Neural progenitor cell (in vitro differentiated cells): Measurements from ENCODE around the gene MTSS2. TPM values are rescaled to one million over a fixed set of nuclear protein-coding genes. Genes with fewer than 3 reads are reported as not detected.

ENCODE experiments used
- DNase-seq: peaks from one replicate; pipeline ENCODE4 v3.0.0-alpha.2; 2016; ENCODE audit warnings: low spot score
- H2AFZ ChIP-seq: fragments of 200-600 bp; sonication (generic); replicated peaks from 2 replicates; pipeline ENCODE4 v1.6.1; 2016; ENCODE audit warnings: antibody characterized with exemption
- H3F3A ChIP-seq: fragments of 200-600 bp; sonication (generic); 2 replicates; pipeline ENCODE4 v1.6.1; 2016; ENCODE audit warnings: antibody characterized with exemption, low read depth
- H3K27ac ChIP-seq: fragments of 200-600 bp; sonication (generic); 2 replicates; pipeline ENCODE4 v1.5.1; 2016; ENCODE audit warnings: mild to moderate bottlenecking
- H3K27me3 ChIP-seq: fragments of 200-600 bp; sonication (generic); 2 replicates; pipeline ENCODE4 v1.6.1; 2016; ENCODE audit warnings: mild to moderate bottlenecking, moderate library complexity
- H3K36me3 ChIP-seq: fragments of 200-600 bp; sonication (generic); 2 replicates; pipeline ENCODE4 v1.5.1; 2016
- H3K4me1 ChIP-seq: fragments of 200-600 bp; sonication (generic); 2 replicates; pipeline ENCODE4 v1.6.1; 2016; ENCODE audit warnings: mixed run types
- H3K4me2 ChIP-seq: fragments of 200-600 bp; sonication (generic); 2 replicates; pipeline ENCODE4 v1.6.1; 2016
- H3K4me3 ChIP-seq: fragments of 200-600 bp; sonication (generic); 2 replicates; pipeline ENCODE4 v1.5.1; 2016
- H3K79me2 ChIP-seq: fragments of 200-600 bp; sonication (generic); 2 replicates; pipeline ENCODE4 v1.6.1; 2016; ENCODE audit warnings: low read depth
- H3K9ac ChIP-seq: fragments of 200-600 bp; sonication (generic); 2 replicates; pipeline ENCODE4 v1.6.1; 2016
- H3K9me3 ChIP-seq: fragments of 200-600 bp; sonication (generic); 2 replicates; pipeline ENCODE4 v1.5.1; 2016; ENCODE audit warnings: low read depth
- H4K20me1 ChIP-seq: fragments of 200-600 bp; sonication (generic); 2 replicates; pipeline ENCODE4 v1.6.1; 2016; ENCODE audit warnings: low read depth
- H3K27ac Mint-ChIP-seq: 3 replicates; pipeline ENCODE4 v1.8.0; 2021; ENCODE audit warnings: mixed read lengths
- H3K27me3 Mint-ChIP-seq: 2 replicates; pipeline ENCODE4 v1.8.0; 2022; ENCODE audit warnings: low read depth, mild to moderate bottlenecking, inconsistent platforms, moderate library complexity, mixed read lengths; ENCODE audit not compliant: insufficient read depth
- H3K36me3 Mint-ChIP-seq: 3 replicates; pipeline ENCODE4 v1.8.0; 2021; ENCODE audit warnings: mixed read lengths
- H3K4me1 Mint-ChIP-seq: 3 replicates; pipeline ENCODE4 v1.8.0; 2021; ENCODE audit warnings: mixed read lengths
- H3K4me3 Mint-ChIP-seq: 3 replicates; pipeline ENCODE4 v1.8.0; 2021; ENCODE audit warnings: mild to moderate bottlenecking, moderate library complexity, mixed read lengths
- H3K9me3 Mint-ChIP-seq: 3 replicates; pipeline ENCODE4 v1.8.0; 2020; ENCODE audit warnings: mixed read lengths
- EZH2 ChIP-seq: fragments of 200-600 bp; sonication (generic); IDR thresholded peaks from 2 replicates; pipeline ENCODE4 v1.6.1; 2017; ENCODE audit warnings: antibody characterized with exemption, mild to moderate bottlenecking, moderate library complexity
- EZH2phosphoT487 ChIP-seq: fragments of 200-600 bp; sonication (generic); IDR thresholded peaks from 2 replicates; pipeline ENCODE4 v1.6.1; 2017; ENCODE audit warnings: antibody characterized with exemption
- total RNA-seq: library from RNA; depleted of rRNA; stranded (reverse); fragments of >200 nt; gene quantifications from 2 replicates; pipeline ENCODE4 v1.2.3, GENCODE V29; 2015; ENCODE audit warnings: low replicate concordance
- TF ChIP-seq, protein P1 (sequence below): fragments of 200-600 bp; sonication (generic); IDR thresholded peaks from 2 replicates; pipeline ENCODE4 v1.5.1; 2017; ENCODE audit warnings: antibody characterized with exemption, mild to moderate bottlenecking

MTSS2 gene
- total RNA-seq, 1 donor from 2014 or later = 6.2 TPM

DNA sequence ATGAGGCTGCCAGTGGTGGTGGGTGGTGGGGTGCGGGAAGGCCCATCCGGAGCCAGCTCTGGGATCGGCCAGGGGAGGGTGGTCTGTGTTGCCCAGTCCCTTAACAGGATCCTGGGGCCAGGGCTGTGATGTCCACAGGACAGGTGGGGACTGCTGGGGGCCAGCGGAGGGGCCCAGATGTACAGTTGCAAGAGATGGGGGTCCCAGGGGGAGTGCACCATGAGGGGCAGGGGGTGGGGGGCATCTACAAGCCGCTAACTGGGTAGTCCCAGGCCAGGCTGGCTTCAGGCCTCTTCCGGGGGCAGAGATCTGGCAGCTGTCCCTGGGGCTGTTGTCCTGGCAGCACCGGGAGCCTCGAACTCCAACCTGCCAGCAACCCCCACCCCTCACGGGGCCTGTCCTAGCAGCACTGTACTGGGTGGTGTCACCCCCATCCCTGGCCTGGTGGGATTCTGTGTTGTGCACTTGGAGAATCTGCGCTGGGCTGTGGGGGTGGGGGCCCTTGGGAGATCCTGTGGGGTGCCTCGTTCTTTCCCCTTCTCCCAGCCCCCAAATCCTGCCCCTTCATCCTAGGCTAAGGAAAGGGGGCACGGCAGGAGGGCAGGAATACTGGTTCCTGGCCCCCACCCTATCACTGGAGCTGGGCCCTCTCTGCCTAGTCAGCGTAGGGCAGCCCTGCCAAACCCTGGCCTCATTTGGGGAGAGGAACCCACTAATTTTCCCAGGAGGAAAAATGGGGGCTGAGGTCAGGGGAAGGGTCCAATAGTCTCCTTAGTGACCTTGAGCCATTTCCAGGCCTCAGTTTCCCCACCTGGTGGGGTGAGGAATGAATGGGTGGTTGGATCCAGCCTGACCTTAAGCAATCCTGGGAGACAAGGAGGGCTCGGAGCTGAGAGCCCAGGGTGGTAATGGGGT is 1.4 kb downstream of the MTSS2 start:
- H3K4me1 Mint-ChIP-seq = peaks cover 27% of the 10 kb centered on the region
- no peaks in the 10 kb centered on the region for H3K36me3 ChIP-seq
- no peaks in the 10 kb centered on the region for H3K9me3 ChIP-seq
- peaks cover 54% of the 10 kb centered on the region for H4K20me1 ChIP-seq
- TF ChIP-seq EZH2phosphoT487 (no peak), EZH2 (no peak)
- TF ChIP-seq, protein P1, sequence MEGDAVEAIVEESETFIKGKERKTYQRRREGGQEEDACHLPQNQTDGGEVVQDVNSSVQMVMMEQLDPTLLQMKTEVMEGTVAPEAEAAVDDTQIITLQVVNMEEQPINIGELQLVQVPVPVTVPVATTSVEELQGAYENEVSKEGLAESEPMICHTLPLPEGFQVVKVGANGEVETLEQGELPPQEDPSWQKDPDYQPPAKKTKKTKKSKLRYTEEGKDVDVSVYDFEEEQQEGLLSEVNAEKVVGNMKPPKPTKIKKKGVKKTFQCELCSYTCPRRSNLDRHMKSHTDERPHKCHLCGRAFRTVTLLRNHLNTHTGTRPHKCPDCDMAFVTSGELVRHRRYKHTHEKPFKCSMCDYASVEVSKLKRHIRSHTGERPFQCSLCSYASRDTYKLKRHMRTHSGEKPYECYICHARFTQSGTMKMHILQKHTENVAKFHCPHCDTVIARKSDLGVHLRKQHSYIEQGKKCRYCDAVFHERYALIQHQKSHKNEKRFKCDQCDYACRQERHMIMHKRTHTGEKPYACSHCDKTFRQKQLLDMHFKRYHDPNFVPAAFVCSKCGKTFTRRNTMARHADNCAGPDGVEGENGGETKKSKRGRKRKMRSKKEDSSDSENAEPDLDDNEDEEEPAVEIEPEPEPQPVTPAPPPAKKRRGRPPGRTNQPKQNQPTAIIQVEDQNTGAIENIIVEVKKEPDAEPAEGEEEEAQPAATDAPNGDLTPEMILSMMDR = no peak
- H3F3A ChIP-seq = peaks cover 24% of the 10 kb centered on the region
- H3K27me3 ChIP-seq = peaks cover 10% of the 10 kb centered on the region
- H3K4me2 ChIP-seq = peak overlapping the region; percentile 98
- H3K9ac ChIP-seq = no peak overlapping the region
- H3K79me2 ChIP-seq = peaks cover 10% of the 10 kb centered on the region
- no peak overlapping the region for H3K27ac ChIP-seq
- H2AFZ ChIP-seq = no peak overlapping the region
- no peaks in the 10 kb centered on the region for H3K9me3 Mint-ChIP-seq
- no peak for DNase-seq
- peaks cover 14% of the 10 kb centered on the region for H3K4me1 ChIP-seq
- H3K36me3 Mint-ChIP-seq = no peaks in the 10 kb centered on the region
- no peak overlapping the region for H3K27ac Mint-ChIP-seq
- peaks cover 7% of the 10 kb centered on the region for H3K27me3 Mint-ChIP-seq
- H3K4me3 Mint-ChIP-seq = peak overlapping the region; percentile 86
- peak overlapping the region; percentile 80 for H3K4me3 ChIP-seq

DNA sequence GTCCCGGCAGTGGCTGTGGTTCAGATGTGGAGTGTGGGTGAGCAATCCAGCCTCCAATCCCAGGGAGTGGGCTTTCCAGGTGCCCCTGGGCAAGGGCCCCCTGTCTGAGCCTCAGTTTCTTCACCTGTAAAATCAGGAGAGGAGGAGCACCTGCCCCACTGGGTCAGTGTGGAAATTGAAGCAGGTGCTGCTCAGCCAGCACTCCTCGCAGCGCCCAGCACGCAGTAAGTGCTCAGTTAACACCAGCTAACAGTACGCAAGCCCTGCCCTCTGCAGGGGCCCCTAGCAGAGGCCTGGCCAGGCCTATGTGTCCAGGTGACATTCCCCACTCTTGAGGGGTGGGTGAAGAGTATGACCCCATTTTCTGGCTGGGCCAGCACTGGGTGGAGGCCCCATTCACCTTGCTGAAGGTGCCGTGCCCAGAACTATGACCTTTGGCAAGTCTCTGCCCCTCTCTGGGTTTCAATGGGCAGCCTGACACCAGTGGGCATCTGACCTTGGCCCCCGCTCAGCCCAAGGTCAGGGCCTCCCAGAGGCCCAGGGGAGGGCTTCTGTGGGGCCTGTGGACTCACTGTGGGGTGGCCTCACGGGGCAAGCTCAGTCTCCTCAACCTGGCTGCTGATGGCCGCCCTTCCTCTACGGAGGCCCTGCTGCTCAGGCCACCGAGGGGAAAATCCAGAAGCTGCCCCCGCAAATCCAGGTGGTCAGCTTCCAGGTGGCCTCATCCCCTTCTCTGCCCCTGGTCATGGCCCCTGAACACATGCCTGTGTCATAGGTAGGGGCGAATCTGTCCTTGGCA is 2.5 kb downstream of the MTSS2 start:
- H2AFZ ChIP-seq = no peak overlapping the region
- TF ChIP-seq EZH2 = no peak
- TF ChIP-seq EZH2phosphoT487 = no peak
- Mint-ChIP-seq H3K4me1 (peaks cover 23% of the 10 kb centered on the region), H3K9me3 (no peaks in the 10 kb centered on the region), H3K27ac (no peak overlapping the region), H3K4me3 (peak overlapping the region; percentile 64), H3K27me3 (peaks cover 5% of the 10 kb centered on the region), H3K36me3 (peaks cover 2% of the 10 kb centered on the region)
- peaks cover 10% of the 10 kb centered on the region for H3K79me2 ChIP-seq
- peaks cover 58% of the 10 kb centered on the region for H4K20me1 ChIP-seq
- H3K9me3 ChIP-seq = no peaks in the 10 kb centered on the region
- peaks cover 23% of the 10 kb centered on the region for H3F3A ChIP-seq
- H3K9ac ChIP-seq = no peak overlapping the region
- H3K4me1 ChIP-seq = peaks cover 14% of the 10 kb centered on the region
- H3K36me3 ChIP-seq = no peaks in the 10 kb centered on the region
- no peak overlapping the region for H3K4me2 ChIP-seq
- DNase-seq = no peak
- H3K27ac ChIP-seq = no peak overlapping the region
- no peak overlapping the region for H3K4me3 ChIP-seq
- H3K27me3 ChIP-seq = peaks cover 10% of the 10 kb centered on the region

DNA sequence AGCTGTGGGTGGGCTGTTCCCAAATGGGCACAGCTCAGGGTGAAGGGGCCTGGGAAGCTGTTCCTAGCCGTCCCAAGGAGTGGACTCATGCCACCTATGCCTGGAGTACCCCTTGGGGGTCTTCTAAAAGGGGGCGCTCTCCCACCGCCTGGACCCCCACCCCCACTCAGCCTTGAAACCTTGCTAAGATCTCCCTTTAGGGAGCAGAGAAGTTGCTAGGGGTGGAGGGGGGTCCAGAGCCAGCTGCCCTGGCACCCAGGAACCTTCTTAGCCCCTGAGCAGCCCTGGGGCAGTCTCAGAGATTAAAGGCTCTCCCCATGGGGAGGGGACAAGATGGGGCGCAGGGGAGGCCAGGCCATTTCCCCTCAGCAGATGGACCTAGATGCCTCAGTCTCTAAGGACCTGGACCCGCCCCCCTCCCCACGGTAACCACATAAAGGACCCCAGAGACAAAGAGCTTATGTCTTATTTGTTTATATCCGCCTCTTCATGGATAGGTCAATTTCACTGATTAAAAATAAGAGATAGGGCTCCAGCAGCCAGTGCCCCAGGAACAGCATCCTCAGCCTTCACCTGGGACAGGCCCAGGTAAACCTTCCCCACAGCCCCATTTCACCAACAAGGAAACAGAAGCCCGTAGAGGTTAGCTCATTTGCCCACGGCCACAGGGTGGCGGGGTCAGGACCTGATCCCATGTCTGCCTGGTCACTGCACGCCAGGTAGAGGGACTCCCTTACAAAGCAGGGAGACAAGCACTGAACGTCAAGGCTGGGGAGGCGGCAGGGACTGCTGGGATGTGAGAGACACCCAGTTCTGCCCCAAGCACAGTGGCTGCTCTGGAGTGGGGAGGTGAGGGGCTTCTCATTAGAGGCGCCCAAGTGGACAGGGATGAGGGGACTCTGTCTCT is 3.4 kb downstream of the MTSS2 start:
- H3K4me2 ChIP-seq = no peak overlapping the region
- H3K27ac Mint-ChIP-seq = no peak overlapping the region
- no peaks in the 10 kb centered on the region for H3K9me3 ChIP-seq
- peaks cover 2% of the 10 kb centered on the region for H3K36me3 Mint-ChIP-seq
- H3K27ac ChIP-seq = no peak overlapping the region
- peaks cover 12% of the 10 kb centered on the region for H3K4me1 ChIP-seq
- no peaks in the 10 kb centered on the region for H3K36me3 ChIP-seq
- H3K4me3 ChIP-seq = no peak overlapping the region
- H3K9me3 Mint-ChIP-seq = no peaks in the 10 kb centered on the region
- H3F3A ChIP-seq = peaks cover 15% of the 10 kb centered on the region
- no peak for TF ChIP-seq EZH2
- TF ChIP-seq, protein P1 = peak; percentile 4
- H3K79me2 ChIP-seq = peaks cover 10% of the 10 kb centered on the region
- H3K27me3 ChIP-seq = peaks cover 10% of the 10 kb centered on the region
- peak overlapping the region; percentile 24 for H3K4me3 Mint-ChIP-seq
- peaks cover 5% of the 10 kb centered on the region for H3K27me3 Mint-ChIP-seq
- H3K4me1 Mint-ChIP-seq = peaks cover 22% of the 10 kb centered on the region
- no peak for DNase-seq
- no peak overlapping the region for H2AFZ ChIP-seq
- H3K9ac ChIP-seq = no peak overlapping the region
- peaks cover 58% of the 10 kb centered on the region for H4K20me1 ChIP-seq
